HG03025 (cell line): ENCODE results near the gene DDX3X.
A peak's percentile ranks its signal among the peaks of the same experiment; 100 is the strongest.
"Not testable (repeated sequence)": the region's sequence is repeated elsewhere in the genome, so short reads cannot be mapped to it uniquely, and the experiment has no call there.

ENCODE experiments used
- ATAC-seq: cut with Tn5 transposase; IDR thresholded peaks from one replicate; pipeline ENCODE4 v1.9.1; 2021; ENCODE audit warnings: mild to moderate bottlenecking, moderate library complexity; ENCODE audit not compliant: unreplicated experiment, low FRiP score

Gene DDX3X

GRCh38 chrX:41333744-41334362 lies at the start of gene DDX3X:
Gene DDX3X (plus strand): TSS chrX:41334162. CDS start chrX:41334253, 91 bp downstream.
- ATAC-seq = peak; percentile 58

- ATAC-seq = not testable (repeated sequence)
Observed at GRCh38 chrX:41285928-41286327, 48.0 kb upstream of the DDX3X start.

- ATAC-seq = no peak
Observed at GRCh38 chrX:41288641-41289040, 45.3 kb upstream of the DDX3X start.

- ATAC-seq = no peak
Observed at GRCh38 chrX:41289095-41289494, 44.9 kb upstream of the DDX3X start.

GRCh38 chrX:41291309-41291708 lies 42.7 kb upstream of the DDX3X start:
- no peak for ATAC-seq

- ATAC-seq = no peak
Observed at GRCh38 chrX:41293269-41293668, 40.7 kb upstream of the DDX3X start.

- no peak for ATAC-seq
Observed at GRCh38 chrX:41300758-41301437, 33.1 kb upstream of the DDX3X start.

GRCh38 chrX:41301438-41301824 lies 32.5 kb upstream of the DDX3X start:
- no peak for ATAC-seq

GRCh38 chrX:41302370-41302769 lies 31.6 kb upstream of the DDX3X start:
- ATAC-seq = no peak

GRCh38 chrX:41303013-41303412 lies 30.9 kb upstream of the DDX3X start:
- no peak for ATAC-seq

GRCh38 chrX:41304178-41304577 lies 29.8 kb upstream of the DDX3X start:
- ATAC-seq = no peak

- no peak for ATAC-seq
Observed at GRCh38 chrX:41308884-41309647, 24.9 kb upstream of the DDX3X start.

GRCh38 chrX:41312786-41313185 lies 21.2 kb upstream of the DDX3X start:
- ATAC-seq = no peak

GRCh38 chrX:41313419-41313818 lies 20.5 kb upstream of the DDX3X start:
- ATAC-seq = no peak

- ATAC-seq = no peak
Observed at GRCh38 chrX:41314204-41314603, 19.8 kb upstream of the DDX3X start.

- ATAC-seq = no peak
Observed at GRCh38 chrX:41314881-41315280, 19.1 kb upstream of the DDX3X start.

- not testable (repeated sequence) for ATAC-seq
Observed at GRCh38 chrX:41316266-41316665, 17.7 kb upstream of the DDX3X start.

- ATAC-seq = no peak
Observed at GRCh38 chrX:41317477-41318208, 16.3 kb upstream of the DDX3X start.

GRCh38 chrX:41320393-41320792 lies 13.6 kb upstream of the DDX3X start:
- no peak for ATAC-seq

- no peak for ATAC-seq
Observed at GRCh38 chrX:41322821-41323603, 10.9 kb upstream of the DDX3X start.
